ENCODE measurements around the gene SLC7A10. TPM values are rescaled to one million over a fixed set of nuclear protein-coding genes. Genes with fewer than 3 reads are reported as not detected.

SLC7A10 gene
- total and polyA plus RNA-seq, 2 donors from 2014 or later: 0.41 TPM; not detected in 1

GRCh38 chr19:33187183-33187540, 38.5 kb downstream of the SLC7A10 start:
- no peak overlapping the region for H3K4me3 ChIP-seq (ENCODE audit: low read length in 3 of 3)
- no peak for FAIRE-seq
- TF ChIP-seq CTCF (IDR thresholded peaks at IDR 0.05; ENCODE audit: borderline replicate concordance, extremely low read depth, insufficient read depth): no peak
- no peak overlapping the region for H3K27ac ChIP-seq (ENCODE audit: low read depth in 2 of 2, low read length in 2 of 2)
- no peaks in the 10 kb centered on the region for H3K27me3 ChIP-seq (ENCODE audit: control insufficient read depth, insufficient read depth, low read length)
- H3K4me1 ChIP-seq (ENCODE audit: control insufficient read depth in 2 of 3, insufficient read depth in 2 of 3, low read depth in 1 of 3, low read length in 3 of 3): no peaks in the 10 kb centered on the region
- H3K9me3 ChIP-seq (ENCODE audit: control insufficient read depth in 2 of 3, insufficient read depth in 1 of 3, low read length in 3 of 3): no peaks in the 10 kb centered on the region
- H3K9ac ChIP-seq (ENCODE audit: low read length in 3 of 3): no peak overlapping the region
- DNase-seq: peak; percentile 60 to 83 (median 64)
- intact Hi-C loops (cut with DNase I): no loop called here
- H3K36me3 ChIP-seq (ENCODE audit: control insufficient read depth in 2 of 3, insufficient read depth in 3 of 3, low read length in 3 of 3): no peaks in the 10 kb centered on the region

- H3K9me3 ChIP-seq (ENCODE audit: control insufficient read depth in 2 of 3, insufficient read depth in 1 of 3, low read length in 3 of 3): no peaks in the 10 kb centered on the region
- no peaks in the 10 kb centered on the region for H3K27me3 ChIP-seq (ENCODE audit: control insufficient read depth, insufficient read depth, low read length)
- no peak overlapping the region for H3K4me3 ChIP-seq (ENCODE audit: low read length in 3 of 3)
- TF ChIP-seq CTCF (IDR thresholded peaks at IDR 0.05; ENCODE audit: borderline replicate concordance, extremely low read depth, insufficient read depth): no peak
- H3K27ac ChIP-seq (ENCODE audit: low read depth in 2 of 2, low read length in 2 of 2): no peak overlapping the region
- no peak overlapping the region for H3K9ac ChIP-seq (ENCODE audit: low read length in 3 of 3)
- no peaks in the 10 kb centered on the region for H3K4me1 ChIP-seq (ENCODE audit: control insufficient read depth in 2 of 3, insufficient read depth in 2 of 3, low read depth in 1 of 3, low read length in 3 of 3)
- peak in 2 of 5 donors; percentile 6 to 27 for DNase-seq
- H3K36me3 ChIP-seq (ENCODE audit: control insufficient read depth in 2 of 3, insufficient read depth in 3 of 3, low read length in 3 of 3): no peaks in the 10 kb centered on the region
- FAIRE-seq: no peak
- intact Hi-C loops (cut with DNase I): no loop called here
Observed at GRCh38 chr19:33186431-33187182, 39.0 kb downstream of the SLC7A10 start.

GRCh38 chr19:33177417-33177979, 48.2 kb downstream of the SLC7A10 start:
- H3K9ac ChIP-seq (ENCODE audit: low read length in 3 of 3): peak overlapping the region; percentile 32 to 66 (median 43)
- H3K27me3 ChIP-seq (ENCODE audit: control insufficient read depth, insufficient read depth, low read length): no peaks in the 10 kb centered on the region
- H3K9me3 ChIP-seq (ENCODE audit: control insufficient read depth in 2 of 3, insufficient read depth in 1 of 3, low read length in 3 of 3): no peaks in the 10 kb centered on the region
- peak overlapping the region; percentile 68 to 91 for H3K27ac ChIP-seq (ENCODE audit: low read depth in 2 of 2, low read length in 2 of 2)
- no peaks in the 10 kb centered on the region for H3K36me3 ChIP-seq (ENCODE audit: control insufficient read depth in 2 of 3, insufficient read depth in 3 of 3, low read length in 3 of 3)
- peak in 1 of 5 donors; percentile 79 for DNase-seq
- H3K4me3 ChIP-seq (ENCODE audit: low read length in 3 of 3): peak overlapping the region; percentile 22 to 88 (median 70)
- TF ChIP-seq CTCF (IDR thresholded peaks at IDR 0.05; ENCODE audit: borderline replicate concordance, extremely low read depth, insufficient read depth): no peak
- H3K4me1 ChIP-seq (ENCODE audit: control insufficient read depth in 2 of 3, insufficient read depth in 2 of 3, low read depth in 1 of 3, low read length in 3 of 3): peaks cover 2 to 15% (median 10%) of the 10 kb centered on the region in 3 donors
- intact Hi-C loops (cut with DNase I): no loop called here
- no peak for FAIRE-seq
